GM10266 (cell line): ENCODE measurements around the gene AGAP1.

Experiments used
- DNase-seq: peaks from one replicate; pipeline ENCODE4 v3.0.0; 2012; ENCODE audit errors: extremely low spot score
- TF ChIP-seq, protein P1 (sequence below): IDR thresholded peaks from 2 replicates; pipeline ENCODE4 v1.5.1; 2012; ENCODE audit warnings: mild to moderate bottlenecking, low read depth; ENCODE audit not compliant: control insufficient read depth, insufficient read depth; ENCODE audit errors: missing control alignments

AGAP1 gene

DNA sequence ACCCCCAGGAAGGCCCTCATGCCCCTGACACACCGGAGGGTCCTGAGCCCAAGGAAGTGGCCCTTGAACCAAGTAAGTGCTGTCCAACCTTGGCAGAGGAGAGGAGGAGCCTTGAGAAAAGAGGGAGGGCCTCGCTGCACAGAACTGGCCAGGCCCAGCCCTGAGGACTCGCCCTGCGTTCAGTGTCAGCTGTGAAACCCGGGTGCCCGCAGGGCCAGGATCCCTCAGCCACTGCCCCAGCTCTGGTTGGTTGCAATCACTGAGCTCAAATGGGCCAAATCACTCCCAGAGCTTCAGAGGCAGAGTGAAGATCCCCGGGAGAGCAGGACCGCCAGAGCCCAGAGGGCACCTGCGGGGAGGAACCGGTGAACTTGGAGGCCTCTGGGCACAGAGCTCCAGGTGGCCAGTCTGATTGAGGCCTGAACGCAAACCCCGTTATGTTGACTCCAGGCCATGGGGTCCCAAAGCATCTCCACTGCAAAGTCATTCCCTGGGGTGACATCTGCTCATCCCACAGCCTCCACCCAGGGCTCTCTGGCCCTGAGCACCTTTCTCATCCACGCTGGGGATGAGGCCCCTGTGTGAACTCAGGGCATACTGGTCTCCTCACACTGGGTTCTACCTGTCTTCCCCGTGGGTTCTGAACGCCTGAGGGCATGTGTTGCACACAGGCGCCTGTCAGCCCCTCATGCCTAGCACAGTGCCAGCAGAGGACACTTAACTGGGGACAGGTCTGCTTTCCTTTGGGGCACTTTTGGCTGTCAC, 662.4 kb downstream of the AGAP1 start:
- no peak for DNase-seq
- TF ChIP-seq, protein P1, sequence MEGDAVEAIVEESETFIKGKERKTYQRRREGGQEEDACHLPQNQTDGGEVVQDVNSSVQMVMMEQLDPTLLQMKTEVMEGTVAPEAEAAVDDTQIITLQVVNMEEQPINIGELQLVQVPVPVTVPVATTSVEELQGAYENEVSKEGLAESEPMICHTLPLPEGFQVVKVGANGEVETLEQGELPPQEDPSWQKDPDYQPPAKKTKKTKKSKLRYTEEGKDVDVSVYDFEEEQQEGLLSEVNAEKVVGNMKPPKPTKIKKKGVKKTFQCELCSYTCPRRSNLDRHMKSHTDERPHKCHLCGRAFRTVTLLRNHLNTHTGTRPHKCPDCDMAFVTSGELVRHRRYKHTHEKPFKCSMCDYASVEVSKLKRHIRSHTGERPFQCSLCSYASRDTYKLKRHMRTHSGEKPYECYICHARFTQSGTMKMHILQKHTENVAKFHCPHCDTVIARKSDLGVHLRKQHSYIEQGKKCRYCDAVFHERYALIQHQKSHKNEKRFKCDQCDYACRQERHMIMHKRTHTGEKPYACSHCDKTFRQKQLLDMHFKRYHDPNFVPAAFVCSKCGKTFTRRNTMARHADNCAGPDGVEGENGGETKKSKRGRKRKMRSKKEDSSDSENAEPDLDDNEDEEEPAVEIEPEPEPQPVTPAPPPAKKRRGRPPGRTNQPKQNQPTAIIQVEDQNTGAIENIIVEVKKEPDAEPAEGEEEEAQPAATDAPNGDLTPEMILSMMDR = no peak

DNA sequence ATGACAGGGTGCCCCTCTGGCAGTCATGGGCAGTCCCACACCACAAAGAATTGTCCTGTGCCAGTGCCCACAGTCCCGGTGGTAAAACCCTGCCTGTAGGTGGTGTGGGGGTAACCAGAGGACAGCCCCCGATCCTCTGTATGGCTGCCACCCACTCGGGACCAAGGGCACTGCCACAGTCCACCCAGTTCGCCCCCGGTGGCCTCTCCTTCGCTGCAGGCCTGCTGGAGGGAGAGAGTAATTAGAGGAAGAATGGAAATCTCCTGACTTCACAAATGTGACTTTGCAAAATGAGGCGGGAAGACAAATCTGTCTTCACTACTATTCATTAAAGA, 663.0 kb downstream of the AGAP1 start:
- no peak for DNase-seq
- TF ChIP-seq, protein P1 = no peak

DNA sequence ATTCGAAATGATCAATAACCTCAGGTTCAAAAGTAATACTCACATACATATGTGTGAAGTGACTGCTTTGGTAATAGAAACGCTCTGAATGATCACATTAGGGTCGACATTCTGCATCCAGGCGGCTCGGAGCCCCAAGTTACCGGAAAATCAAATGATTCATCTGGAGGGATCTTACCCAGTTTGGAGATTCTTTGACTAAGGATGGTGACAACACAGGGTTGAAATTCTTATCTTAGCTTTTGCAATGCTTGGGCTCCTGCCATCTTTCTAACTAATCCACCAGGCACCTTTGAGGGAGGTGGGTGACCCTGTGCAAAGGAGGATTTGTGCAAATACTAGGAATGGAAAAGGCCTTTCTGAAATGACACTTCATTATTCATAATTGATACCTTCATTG, 663.5 kb downstream of the AGAP1 start:
- DNase-seq = no peak
- TF ChIP-seq, protein P1 = no peak

DNA sequence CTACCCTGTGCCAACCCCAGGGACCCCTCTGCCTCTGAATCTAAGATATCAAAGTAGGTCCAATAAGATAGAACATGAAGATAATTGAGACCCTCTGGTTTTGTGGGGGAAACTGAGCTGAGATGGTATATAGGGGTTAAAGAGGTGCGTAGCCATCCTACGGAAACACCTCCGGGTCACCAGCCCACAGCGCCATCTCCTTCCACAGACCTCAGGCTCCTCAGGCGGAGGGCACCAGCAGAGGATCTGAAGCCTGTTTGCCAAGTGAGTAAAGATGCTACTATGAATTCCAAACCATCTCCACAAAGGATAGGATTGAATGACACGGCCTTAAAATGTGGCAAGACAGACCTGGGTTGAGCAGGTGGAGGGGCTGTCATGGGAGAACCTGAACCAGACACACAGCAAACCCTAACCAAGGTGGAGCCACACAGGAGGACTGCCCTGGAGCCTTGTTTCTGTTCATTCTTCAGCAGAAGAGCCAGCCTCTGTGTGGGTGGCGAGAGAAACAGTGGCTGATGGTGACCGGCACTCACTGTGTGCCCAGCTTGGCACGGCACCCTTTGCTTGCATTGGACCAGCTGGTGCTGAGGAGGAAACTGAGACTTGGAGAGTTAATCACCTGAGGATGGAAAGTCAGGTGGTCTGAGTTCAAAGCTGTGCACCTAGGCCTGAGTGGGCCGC, 664.1 kb downstream of the AGAP1 start:
- no peak for DNase-seq
- TF ChIP-seq, protein P1 = no peak

DNA sequence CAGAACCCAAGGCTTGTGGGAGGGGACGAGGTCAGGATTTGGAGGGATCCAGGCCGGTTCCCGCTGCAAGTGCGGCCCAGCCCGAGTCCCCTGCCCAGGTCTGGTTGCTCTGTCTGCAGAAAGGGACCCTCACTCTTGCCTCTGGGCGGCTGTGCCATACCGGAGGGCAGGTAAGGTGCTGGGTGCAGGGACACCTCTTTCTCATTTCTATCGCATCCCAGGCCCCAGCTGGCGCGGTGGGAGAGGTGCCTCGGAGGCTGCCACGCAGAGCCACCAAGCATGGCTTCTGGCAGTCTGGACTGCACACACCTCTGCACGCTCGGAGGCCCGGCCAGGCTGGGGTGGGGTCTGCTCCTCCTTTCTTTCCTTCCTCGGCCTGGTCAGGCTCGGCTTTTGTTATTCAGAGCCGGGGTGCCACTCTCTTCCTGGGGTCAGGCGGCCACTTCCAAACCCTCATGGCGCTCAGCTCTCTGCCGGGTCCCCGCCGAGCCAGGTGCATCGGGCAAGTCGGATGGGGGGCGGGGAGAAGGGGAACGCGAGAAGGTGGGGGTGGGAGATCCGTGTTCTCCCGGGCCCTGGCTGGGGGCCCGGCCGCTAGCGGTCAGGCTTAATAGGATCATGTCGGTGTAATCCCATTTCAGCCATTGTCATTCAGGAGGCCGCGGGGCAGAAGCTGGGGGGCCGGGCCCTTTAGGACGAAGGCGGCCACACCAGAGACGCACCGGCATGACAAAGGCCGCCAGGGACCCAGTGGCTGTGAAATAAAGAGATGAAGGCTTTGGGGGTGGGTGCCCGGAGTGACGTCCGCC, 665.3 kb downstream of the AGAP1 start:
- DNase-seq = no peak
- TF ChIP-seq, protein P1 = no peak

DNA sequence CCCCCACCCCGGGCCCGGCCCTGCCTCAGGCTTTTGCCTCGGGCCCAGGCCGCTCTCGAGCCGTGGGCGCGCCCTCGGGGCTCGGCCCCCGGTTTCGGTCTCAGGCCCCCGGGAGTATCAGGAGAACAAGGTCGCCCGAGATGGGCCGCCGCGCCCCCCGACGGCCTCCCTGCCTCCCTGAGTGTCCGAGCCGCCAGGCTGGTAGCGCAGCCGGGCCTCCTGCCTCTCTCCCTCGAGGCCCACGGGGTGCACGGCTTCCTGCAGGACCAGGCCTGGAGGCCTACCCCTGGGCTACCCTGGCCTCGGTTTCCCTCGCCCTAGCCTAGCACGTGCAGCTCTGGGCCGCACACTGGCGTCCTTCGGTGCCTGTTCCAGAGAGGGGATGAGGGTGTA, 665.9 kb downstream of the AGAP1 start:
- DNase-seq = no peak
- TF ChIP-seq, protein P1 = no peak

DNA sequence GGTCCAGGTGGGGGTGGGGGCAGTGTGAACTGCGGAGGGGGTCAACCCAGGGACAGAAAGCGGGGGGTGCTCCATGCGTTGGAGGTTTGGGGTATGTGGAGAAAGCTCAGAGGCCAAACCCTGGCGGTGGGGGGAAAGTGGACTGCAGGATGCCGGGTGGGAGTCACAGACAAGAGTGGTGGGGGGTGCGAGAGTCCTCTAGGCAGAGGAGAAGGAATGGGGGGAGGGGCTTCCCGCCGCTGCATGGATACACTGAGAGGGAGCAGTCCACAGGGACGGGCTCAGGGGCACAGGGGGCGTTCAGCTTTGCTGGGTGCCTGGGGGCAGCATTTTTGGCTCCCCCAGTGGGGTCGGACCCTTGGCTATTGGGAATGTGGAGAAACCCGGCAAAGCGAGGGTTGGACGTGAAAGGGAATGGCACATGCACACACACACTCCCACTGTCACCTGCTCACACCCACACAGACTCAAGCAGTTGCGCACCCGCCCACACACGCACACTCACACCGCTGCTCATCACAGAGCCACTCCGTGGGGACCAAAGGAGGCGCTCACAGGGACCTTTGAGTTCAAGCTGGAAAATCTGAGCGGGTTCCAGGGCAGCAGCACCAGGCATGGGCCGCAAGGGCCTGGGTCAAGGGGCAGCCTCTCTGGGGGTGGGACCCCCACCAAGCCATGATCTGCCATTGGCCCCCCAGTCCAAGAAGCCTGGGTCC, 666.7 kb downstream of the AGAP1 start:
- TF ChIP-seq, protein P1 = no peak
- no peak for DNase-seq
